GM19397 (cell line): ENCODE measurements around the gene SLC30A1.

ENCODE experiments used
- ATAC-seq: cut with Tn5 transposase; IDR thresholded peaks from one replicate; pipeline ENCODE4 v1.9.1; 2021; ENCODE audit warnings: mild to moderate bottlenecking, moderate library complexity; ENCODE audit not compliant: unreplicated experiment

SLC30A1 gene

GRCh38 chr1:211526101-211526500, 52.9 kb downstream of the SLC30A1 start:
- no peak for ATAC-seq

GRCh38 chr1:211525101-211525676, 53.8 kb downstream of the SLC30A1 start:
- no peak for ATAC-seq

- no peak for ATAC-seq
These were observed 54.4 kb downstream of the SLC30A1 start for GRCh38 chr1:211524521-211524920.

GRCh38 chr1:211522804-211523203, 56.2 kb downstream of the SLC30A1 start:
- no peak for ATAC-seq
